Fibroblast of lung (primary cell): ENCODE measurements around the gene WWOX. TPM values are rescaled to one million over a fixed set of nuclear protein-coding genes. Genes with fewer than 3 reads are reported as not detected.

Experiments
- DNase-seq, 2 donors: peaks; one replicate each; pipeline versions ENCODE4 v3.0.0 to v3.0.0-alpha.2; 2010; ENCODE audit warnings: low read depth in 2 of 2
- H2AFZ ChIP-seq: 2 replicates; pipeline ENCODE4 v1.5.1; 2012; ENCODE audit warnings: low read length, control low read depth, inconsistent platforms
- H3K27ac ChIP-seq: 2 replicates; pipeline ENCODE4 v1.5.1; 2011; ENCODE audit warnings: low read length, control low read depth; ENCODE audit not compliant: insufficient read depth
- H3K27me3 ChIP-seq: 2 replicates; pipeline ENCODE4 v1.5.1; 2011; ENCODE audit warnings: mild to moderate bottlenecking, low read length; ENCODE audit not compliant: control insufficient read depth, insufficient read depth
- H3K36me3 ChIP-seq: 2 replicates; pipeline ENCODE4 v1.5.1; 2011; ENCODE audit warnings: low read length; ENCODE audit not compliant: control insufficient read depth, insufficient read depth
- H3K4me1 ChIP-seq: 2 replicates; pipeline ENCODE4 v1.5.1; 2011; ENCODE audit warnings: low read length; ENCODE audit not compliant: control insufficient read depth, insufficient read depth; ENCODE audit errors: extremely low read depth
- H3K4me2 ChIP-seq: 2 replicates; pipeline ENCODE4 v1.5.1; 2011; ENCODE audit warnings: low read length, control low read depth; ENCODE audit not compliant: insufficient read depth; ENCODE audit errors: extremely low read depth
- H3K4me3 ChIP-seq, 4 experiments: fragments of 200-600 bp in 1 of 4; sonication (generic) in 1 of 4; replicated peaks in 1 of 4; 2 replicates each; pipeline ENCODE4 v1.5.1; 2011 to 2016; ENCODE audit warnings: low read length in 4 of 4, low read depth in 3 of 4, mild to moderate bottlenecking in 3 of 4, control low read depth in 2 of 4, inconsistent platforms in 1 of 4, mixed read lengths in 1 of 4; ENCODE audit not compliant: insufficient read depth in 1 of 4; ENCODE audit errors: control extremely low read depth in 1 of 4
- H3K79me2 ChIP-seq: 2 replicates; pipeline ENCODE4 v1.5.1; 2012; ENCODE audit warnings: mild to moderate bottlenecking, low read length, inconsistent platforms; ENCODE audit not compliant: control insufficient read depth, insufficient read depth
- H3K9ac ChIP-seq: 2 replicates; pipeline ENCODE4 v1.5.1; 2011; ENCODE audit warnings: mild to moderate bottlenecking, low read length, control low read depth; ENCODE audit not compliant: insufficient read depth
- H3K9me3 ChIP-seq: 2 replicates; pipeline ENCODE4 v1.5.1; 2012; ENCODE audit warnings: low read depth, low read length; ENCODE audit not compliant: control insufficient read depth, insufficient read depth
- H4K20me1 ChIP-seq: 2 replicates; pipeline ENCODE4 v1.5.1; 2011; ENCODE audit warnings: low read length; ENCODE audit not compliant: control insufficient read depth, insufficient read depth; ENCODE audit errors: extremely low read depth
- CTCF ChIP-seq, 2 donors: IDR thresholded peaks in 1 of 2; conservative IDR thresholded peaks in 1 of 2; 1 replicate in 1 of 2; 2 replicates in 1 of 2; pipeline ENCODE4 v1.5.1; 2011 to 2012; ENCODE audit warnings: low read length in 2 of 2, control low read depth in 1 of 2, inconsistent platforms in 1 of 2, low read depth in 1 of 2, mild to moderate bottlenecking in 1 of 2
- EZH2 ChIP-seq: IDR thresholded peaks from 2 replicates; pipeline ENCODE4 v1.5.1; 2012; ENCODE audit warnings: low read length, control low read depth, mild to moderate bottlenecking; ENCODE audit errors: missing control alignments
- polyA plus RNA-seq, 2 donors: library from polyadenylated mRNA; depleted of rRNA in 1 of 2; stranded (reverse) in 1 of 2; unstranded in 1 of 2; fragments of >200 nt; gene quantifications; 2 replicates each; pipeline ENCODE4 v1.2.1, GENCODE V29; 2011 to 2012; ENCODE audit warnings: missing spikeins in 1 of 2
- total RNA-seq: library from RNA; depleted of rRNA; stranded (reverse); fragments of >200 nt; gene quantifications from 2 replicates; pipeline ENCODE4 v1.2.1, GENCODE V29; 2014

WWOX gene
- total and polyA plus RNA-seq, 2 donors (not counting 1 experiment from before 2014, with no cell fraction given), result 5.6 to 16.3 TPM

DNA sequence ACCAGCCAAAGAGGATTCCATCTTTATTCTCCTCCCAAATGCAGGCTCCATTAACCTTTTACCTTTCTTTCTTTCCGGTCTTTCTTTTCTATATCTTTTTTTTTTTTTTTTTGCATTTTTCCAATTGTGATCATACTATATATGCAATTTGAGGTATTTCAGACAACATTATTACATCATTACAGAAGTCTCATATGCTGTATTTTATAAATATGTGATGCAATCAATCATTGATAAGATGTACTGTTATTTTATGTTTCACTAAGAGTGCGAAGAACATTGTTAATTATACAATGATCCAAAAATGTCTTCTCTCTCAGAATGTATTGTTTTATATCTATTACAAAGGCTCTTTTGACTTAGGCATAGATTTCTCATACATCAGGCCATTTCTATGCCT lies 683.1 kb downstream of the WWOX start:
- TF ChIP-seq EZH2 (no peak), CTCF (conservative IDR thresholded peaks at IDR 0.05 in 1 of 2, IDR thresholded peaks at IDR 0.05 in 1 of 2; ENCODE audit: low read depth in 1 of 2, low read length in 2 of 2) (no peak)
- Histone ChIP-seq H3K27ac (no peak overlapping the region), H3K79me2 (no peaks in the 10 kb centered on the region), H3K9ac (no peak overlapping the region), H3K4me1 (no peaks in the 10 kb centered on the region), H3K36me3 (no peaks in the 10 kb centered on the region), H3K9me3 (no peaks in the 10 kb centered on the region), H2AFZ (no peak overlapping the region), H4K20me1 (no peaks in the 10 kb centered on the region), H3K4me3 (no peak overlapping the region), H3K27me3 (no peaks in the 10 kb centered on the region), H3K4me2 (no peak overlapping the region)
- DNase-seq, result no peak

DNA sequence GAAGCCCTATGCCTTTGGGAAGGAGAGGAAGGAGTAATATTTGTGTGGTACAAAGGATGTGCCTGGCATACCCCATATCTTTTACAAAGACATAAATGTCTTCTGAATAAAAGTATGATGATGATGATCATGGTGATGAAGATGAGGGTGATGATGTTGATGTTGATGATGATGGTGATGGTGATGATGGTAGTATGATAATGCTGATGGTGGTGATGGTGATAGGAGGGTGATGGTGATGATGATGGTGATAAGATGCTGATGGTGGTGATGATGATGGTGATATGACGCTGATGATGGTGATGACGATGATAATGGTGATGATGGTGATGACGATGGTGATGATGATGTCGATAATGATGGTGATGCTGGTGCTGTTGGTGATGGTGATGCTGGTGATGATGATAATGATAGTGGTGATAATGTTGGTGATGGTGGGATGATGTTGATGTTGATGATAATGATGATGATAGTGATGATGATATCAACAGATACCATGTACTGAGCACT lies 684.2 kb downstream of the WWOX start:
- no peak for DNase-seq
- Histone ChIP-seq H4K20me1 (no peaks in the 10 kb centered on the region), H3K27me3 (no peaks in the 10 kb centered on the region), H2AFZ (no peak overlapping the region), H3K27ac (no peak overlapping the region), H3K79me2 (no peaks in the 10 kb centered on the region), H3K4me3 (no peak overlapping the region), H3K4me2 (no peak overlapping the region), H3K9ac (no peak overlapping the region), H3K36me3 (no peaks in the 10 kb centered on the region), H3K4me1 (no peaks in the 10 kb centered on the region), H3K9me3 (no peaks in the 10 kb centered on the region)
- TF ChIP-seq CTCF (conservative IDR thresholded peaks at IDR 0.05 in 1 of 2, IDR thresholded peaks at IDR 0.05 in 1 of 2; ENCODE audit: low read depth in 1 of 2, low read length in 2 of 2) (no peak), EZH2 (no peak)

- Histone ChIP-seq H3K4me1 (no peaks in the 10 kb centered on the region), H3K27ac (no peak overlapping the region), H3K4me2 (no peak overlapping the region), H3K27me3 (no peaks in the 10 kb centered on the region), H3K9me3 (no peaks in the 10 kb centered on the region), H3K79me2 (no peaks in the 10 kb centered on the region), H3K36me3 (no peaks in the 10 kb centered on the region), H3K9ac (no peak overlapping the region), H4K20me1 (no peaks in the 10 kb centered on the region), H3K4me3 (no peak overlapping the region), H2AFZ (no peak overlapping the region)
- no peak for DNase-seq
- TF ChIP-seq CTCF (conservative IDR thresholded peaks at IDR 0.05 in 1 of 2, IDR thresholded peaks at IDR 0.05 in 1 of 2; ENCODE audit: low read depth in 1 of 2, low read length in 2 of 2) (no peak), EZH2 (no peak)
These were observed 685.3 kb downstream of the WWOX start for GRCh38 chr16:78784771-78785170.
